ENCODE measurements around the gene MAP4K4.

MAP4K4 gene

DNA sequence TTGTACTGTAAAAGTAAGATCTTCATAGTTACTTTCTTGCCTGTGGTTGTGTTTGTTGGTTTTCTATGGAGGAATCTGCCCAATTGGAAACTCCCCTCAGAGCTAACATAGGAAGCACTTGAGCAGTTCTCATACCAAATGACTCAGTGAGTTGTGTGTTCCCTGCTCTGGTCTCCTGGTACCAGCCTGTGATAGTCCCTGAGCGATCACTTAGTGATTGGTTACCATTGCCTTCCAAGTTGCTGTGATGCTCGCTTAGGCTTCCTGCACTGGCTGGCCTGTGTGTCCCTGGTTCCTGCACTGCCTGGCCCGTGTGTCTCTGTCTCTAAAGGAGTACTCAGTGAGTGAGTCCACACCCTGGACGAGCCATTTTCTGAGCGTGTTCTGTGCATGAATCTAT is 133.0 kb downstream of the MAP4K4 start:
- in situ Hi-C loops (cut with MboI; ENCODE audit: low sequenced_read_pairs): no loop called here

DNA sequence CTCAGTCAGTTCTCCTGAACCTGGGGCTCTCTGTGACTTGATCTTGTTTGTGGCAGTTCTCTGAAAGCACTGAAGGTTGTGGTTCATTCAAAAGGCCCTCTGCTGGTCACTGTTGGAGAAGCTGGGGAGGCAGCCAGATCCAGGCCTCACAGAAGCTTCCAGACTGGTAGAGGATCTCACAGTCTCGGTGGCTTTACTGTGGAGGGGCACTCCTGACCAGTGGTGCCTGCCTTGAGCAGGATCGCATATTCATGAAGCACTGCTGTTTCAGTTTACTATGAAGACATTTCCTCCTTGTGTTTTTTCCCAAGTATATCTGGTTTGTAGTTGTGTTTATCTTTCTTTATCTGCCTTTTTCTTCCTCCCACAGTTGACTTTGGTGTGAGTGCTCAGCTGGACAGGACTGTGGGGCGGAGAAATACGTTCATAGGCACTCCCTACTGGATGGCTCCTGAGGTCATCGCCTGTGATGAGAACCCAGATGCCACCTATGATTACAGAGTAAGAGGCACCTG is 133.9 kb downstream of the MAP4K4 start:
- in situ Hi-C loops (cut with MboI; ENCODE audit: low sequenced_read_pairs): no loop called here

DNA sequence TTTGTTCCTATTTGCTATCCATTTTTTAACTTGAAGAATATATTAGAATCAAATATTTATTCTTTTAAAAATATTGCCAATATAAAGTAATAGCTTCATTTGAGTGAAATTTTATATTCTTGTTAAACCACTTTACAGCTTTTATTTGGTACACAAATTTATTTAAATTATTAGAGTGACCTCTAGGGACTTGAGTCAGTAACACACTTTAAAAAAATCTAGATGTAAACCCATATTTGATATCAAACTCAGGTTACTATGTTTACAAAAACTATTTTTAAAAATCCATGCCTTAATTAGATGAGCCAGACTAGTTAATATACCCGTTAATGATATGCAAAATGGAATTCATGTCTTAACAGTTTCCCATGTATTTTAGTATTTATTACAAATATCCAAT is 134.6 kb downstream of the MAP4K4 start:
- in situ Hi-C loops (cut with MboI; ENCODE audit: low sequenced_read_pairs): no loop called here

DNA sequence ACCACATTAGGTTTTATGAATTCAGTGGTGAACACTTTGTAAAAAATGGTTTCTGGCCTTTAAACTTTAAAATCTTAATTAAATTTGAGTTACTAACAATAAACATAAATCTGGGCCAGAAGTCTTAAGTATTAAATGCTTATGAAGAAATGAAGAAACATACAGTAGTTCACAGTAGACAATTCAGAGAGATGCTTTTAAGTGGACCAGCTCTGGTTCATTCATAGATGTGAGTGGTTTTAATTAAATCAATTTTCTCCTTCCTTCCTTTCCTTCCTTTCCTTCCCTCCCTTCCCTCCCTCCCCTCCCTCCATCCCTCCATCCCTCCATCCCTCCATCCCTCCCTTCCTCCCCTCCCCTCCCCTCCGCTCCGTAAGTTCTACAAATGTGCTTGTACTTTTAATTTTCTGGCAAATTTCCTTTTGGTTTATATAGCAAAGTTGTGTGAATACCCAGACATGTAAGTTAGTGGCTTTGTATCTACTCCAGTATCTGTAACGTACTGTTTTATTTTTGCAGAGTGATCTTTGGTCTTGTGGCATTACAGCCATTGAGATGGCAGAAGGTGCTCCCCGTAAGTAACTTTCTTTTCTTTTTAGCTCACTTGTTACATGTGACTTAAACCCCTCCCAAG is 136.5 kb downstream of the MAP4K4 start:
- in situ Hi-C loops (cut with MboI; ENCODE audit: low sequenced_read_pairs): no loop called here

DNA sequence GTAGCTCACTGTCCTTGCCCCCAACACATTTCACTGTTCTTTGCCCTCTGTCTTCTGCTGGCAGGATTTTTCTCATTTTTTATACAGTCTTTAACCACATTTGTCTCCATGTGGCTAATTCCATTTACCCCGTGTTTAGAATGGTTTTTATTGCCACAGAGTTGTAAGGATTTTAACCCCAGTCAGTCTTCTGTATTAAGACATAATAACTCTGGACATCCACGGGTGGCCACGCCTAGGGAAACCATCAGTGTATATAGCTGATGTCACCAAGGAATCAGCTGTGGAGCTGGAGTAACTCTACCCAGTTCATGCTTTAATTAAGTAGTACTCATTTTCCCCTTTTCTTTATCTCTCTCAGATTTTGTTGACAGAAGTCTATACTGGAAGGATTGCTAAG is 139.8 kb downstream of the MAP4K4 start:
- in situ Hi-C loops (cut with MboI; ENCODE audit: low sequenced_read_pairs): no loop called here

DNA sequence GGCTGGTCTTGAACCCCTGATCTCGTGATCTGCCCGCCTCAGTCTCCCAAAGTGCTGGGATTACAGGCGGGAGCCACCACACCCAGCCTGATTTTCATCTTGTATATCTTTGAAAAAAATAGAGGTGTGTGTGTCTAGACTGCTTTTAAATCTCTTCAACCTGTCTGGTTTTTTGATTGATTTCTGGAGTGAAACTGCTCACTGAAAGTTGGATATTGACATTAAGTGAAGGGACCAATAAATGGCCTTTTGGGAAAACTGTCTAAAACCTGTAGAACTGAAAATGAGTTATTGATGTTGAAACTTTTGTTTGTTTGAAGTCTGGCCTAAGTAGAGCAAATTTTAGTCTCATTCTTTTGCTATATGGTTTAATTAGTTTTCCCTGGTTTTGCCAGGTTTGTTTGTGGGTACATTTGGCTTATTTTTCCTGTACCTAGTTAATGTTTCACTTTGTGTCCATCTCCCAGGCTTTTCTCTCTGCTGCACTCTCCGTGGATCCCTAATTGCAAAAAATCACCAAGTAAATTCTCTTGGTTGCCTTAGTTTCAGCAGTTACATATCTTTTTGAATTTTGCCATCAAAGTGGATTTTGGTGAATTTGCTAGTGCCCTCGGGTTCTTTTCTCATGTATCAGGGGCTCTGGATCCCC is 144.3 kb downstream of the MAP4K4 start:
- in situ Hi-C loops (cut with MboI; ENCODE audit: low sequenced_read_pairs): no loop called here

DNA sequence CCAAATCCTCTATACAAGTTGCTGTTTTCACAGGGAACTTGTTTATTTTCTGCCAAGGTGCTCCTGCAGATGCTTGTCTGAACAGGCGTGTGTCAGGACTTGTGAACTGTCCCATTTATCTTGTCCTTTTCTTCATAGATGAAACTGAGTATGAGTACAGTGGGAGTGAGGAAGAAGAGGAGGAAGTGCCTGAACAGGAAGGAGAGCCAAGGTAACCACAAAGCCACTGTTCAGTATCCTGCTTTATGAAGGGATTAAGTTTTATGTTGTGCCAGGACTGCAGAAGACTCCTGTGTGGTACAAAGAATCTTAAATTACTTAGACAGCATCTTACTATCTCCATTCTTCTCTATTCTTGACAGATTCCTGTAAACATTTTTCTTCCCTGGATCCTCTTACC is 145.0 kb downstream of the MAP4K4 start:
- in situ Hi-C loops (cut with MboI; ENCODE audit: low sequenced_read_pairs): no loop called here

DNA sequence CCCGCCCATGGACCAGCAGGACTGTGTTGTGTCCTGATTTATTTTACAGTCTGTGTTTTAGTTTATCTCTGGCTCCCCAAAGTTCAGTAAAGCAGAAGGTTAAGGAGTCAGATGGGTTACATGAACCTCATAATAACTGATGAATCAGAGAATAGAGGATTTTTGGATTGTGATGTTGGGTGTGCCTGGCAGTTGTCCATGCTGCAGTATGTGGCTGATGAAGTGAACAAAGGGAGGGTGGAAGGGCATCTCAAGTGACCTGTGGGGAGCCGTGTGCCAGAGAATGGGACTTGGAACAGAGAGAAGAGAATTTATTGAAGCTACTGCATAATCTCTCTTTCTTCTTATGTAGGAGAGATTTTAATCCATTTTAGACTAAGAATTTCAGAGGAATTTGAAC is 145.5 kb downstream of the MAP4K4 start:
- in situ Hi-C loops (cut with MboI; ENCODE audit: low sequenced_read_pairs): no loop called here

DNA sequence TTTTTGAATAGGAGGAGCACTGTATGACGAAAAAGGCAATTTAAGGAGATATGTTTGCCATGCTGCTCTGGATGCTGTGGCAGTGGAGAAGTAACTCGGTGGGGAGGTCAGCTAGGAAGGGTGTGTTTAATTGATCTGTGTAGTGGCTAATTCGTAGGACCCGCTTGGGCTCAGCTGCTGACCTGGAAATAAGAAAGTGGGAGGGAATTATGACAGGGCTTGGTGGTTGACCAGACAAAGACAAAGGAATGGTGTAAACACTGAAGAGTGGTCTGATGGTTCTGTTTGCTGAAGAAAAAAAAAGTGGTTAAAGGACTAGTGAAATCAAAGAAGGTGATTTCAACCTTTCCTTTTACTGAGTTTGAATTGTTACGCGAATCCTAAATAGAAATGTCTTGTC is 146.0 kb downstream of the MAP4K4 start:
- in situ Hi-C loops (cut with MboI; ENCODE audit: low sequenced_read_pairs): no loop called here

DNA sequence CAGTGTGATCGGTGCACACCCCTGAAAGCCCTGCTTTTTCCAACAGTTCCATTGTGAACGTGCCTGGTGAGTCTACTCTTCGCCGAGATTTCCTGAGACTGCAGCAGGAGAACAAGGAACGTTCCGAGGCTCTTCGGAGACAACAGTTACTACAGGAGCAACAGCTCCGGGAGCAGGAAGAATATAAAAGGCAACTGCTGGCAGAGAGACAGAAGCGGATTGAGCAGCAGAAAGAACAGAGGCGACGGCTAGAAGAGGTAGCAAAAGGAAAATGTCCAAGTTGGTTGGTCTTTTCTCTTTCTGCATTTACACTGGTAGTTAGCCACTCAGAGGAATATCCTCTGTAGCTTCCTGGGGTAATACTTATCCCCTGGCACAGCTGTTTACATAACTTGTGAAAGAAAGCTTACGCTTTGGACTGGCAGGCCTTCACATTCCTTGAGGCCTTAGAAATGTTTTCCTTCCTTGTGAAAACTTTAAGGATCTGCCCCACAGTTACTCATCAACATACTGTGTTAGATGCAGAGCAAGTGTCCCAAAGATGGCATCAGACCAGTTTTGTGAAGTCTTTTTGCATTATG is 146.6 kb downstream of the MAP4K4 start:
- in situ Hi-C loops (cut with MboI; ENCODE audit: low sequenced_read_pairs): no loop called here

DNA sequence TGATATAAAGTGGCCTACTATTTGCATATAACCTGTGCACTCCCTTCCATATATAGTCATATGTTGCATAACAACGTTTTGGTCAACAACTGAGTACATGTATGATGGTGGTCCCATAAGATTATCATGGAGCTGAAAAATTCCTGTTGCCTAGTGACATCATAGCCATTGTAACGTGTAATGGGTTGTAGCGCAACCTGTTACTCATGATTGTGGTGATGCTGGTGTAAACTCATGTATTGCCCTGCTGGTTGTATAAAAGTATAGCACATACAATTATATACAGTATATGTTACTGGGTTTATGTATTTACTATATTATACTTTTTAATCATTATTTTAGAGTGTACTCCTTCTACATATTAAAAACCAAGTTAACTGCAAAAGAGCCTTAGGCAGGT is 149.5 kb downstream of the MAP4K4 start:
- in situ Hi-C loops (cut with MboI; ENCODE audit: low sequenced_read_pairs): no loop called here

DNA sequence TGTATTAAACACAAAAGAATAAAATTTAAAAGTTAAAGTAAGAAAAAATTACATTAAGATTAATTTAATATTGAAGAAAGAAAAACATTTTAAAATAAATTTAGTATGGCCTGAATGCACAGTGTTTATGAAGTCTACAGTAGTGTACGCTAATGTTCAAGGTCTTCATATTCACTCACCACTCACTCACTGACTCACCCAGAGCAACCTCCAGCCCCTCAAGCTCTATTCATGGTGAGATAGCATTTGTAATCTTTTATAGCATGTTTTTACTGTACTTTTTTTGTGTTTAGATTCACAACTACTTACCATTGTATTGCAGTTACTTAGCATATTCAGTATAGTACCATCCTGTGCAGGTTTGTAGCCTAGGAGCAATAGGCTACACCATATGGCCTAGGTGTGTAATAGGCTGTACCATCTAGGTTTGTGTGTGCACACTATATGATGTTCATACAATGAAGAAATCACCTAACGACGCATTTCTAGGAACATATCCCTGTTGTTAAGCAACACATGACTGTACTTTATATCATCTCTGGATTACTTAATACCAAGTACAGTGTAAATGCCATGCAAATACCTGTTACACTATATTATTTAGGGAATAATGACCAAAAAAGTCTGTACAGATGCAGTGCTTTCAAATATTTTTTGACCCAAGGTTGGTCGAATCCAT is 150.3 kb downstream of the MAP4K4 start:
- in situ Hi-C loops (cut with MboI; ENCODE audit: low sequenced_read_pairs): no loop called here

DNA sequence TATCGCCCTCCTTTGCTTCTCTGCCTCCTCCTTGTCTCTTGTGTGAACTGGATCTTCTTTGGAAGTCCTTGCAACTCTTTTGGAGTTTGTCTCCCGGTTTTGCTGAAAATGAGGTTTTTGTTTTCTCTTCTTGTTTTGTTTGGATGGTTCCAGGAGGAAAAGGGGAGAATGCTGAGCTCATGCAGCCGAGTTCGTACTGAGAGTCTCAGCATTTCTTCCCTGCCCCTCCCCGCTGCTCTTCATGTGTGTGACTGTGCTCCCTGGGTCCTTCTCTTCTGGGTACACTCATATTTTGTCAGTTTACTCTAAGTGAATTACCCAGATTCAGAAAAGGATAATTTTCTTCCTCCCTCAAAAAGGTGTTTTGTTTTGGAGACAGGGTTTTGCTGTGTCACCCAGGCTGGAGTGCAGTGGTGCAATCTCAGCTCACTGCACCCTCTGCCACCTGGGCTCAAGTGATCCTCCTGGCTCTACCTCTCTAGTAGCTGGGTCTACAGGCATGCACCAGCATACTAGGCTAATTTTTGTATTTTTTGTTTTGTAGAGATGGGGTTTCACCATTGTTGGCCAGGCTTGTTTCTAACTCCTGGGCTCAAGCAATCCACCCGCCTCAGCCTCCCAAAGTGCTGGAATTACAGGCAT is 151.4 kb downstream of the MAP4K4 start:
- in situ Hi-C loops (cut with MboI; ENCODE audit: low sequenced_read_pairs): no loop called here

DNA sequence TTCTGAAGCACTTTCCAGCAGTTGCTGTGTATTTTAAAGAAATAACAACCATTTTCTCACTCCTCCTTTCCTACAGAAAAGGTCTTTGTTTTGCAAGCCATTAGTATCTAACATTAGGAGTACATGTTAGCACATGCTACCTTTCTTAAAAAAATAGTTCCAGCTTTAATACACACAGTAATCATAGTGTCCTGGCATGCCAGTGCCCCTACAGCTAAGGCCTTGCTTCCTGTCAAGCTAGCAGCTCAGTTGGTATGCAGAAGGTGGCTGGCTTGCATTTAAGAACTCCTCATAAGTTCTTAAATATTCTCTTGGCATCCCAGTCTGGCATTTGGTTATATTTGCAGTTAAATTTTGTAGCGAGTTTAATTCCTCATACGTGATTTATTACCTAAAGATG is 152.9 kb downstream of the MAP4K4 start:
- in situ Hi-C loops (cut with MboI; ENCODE audit: low sequenced_read_pairs): no loop called here

DNA sequence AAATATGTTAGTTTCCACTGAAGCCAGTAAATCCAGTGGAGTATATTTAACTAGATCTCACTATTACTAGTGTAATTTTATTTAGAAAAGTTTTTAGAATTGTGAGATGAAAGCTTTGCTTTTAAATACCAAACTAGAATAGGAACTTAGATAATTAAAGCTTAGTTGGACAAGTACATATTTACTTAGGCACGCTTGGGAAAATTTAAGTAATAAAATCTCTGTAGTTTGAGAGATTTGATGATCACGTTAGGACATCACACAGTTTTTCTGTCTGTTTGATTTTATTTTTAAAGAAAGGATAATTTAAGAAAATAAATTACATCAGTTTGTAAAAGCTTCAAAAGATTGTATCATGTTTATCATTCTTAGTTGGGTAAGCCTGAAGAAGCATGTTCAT is 153.5 kb downstream of the MAP4K4 start:
- in situ Hi-C loops (cut with MboI; ENCODE audit: low sequenced_read_pairs): no loop called here

DNA sequence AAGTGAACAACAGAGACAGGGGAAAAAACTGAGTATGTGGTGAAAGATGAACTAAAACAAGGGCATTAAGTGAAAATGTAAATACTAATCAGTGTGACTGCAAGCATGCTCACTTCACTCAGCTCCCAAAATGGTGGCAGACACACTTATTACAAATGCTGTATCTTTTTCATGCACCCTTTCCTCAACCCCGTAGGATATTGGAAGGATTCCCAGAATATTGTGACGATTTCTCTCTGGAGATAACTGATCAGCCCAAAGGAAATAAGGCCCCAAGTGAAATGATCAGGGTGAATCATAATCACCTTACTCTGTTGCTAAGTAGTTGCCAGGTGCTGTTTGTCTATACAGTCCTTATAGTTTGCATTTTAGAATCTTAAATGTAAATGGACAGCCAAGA is 155.3 kb downstream of the MAP4K4 start:
- in situ Hi-C loops (cut with MboI; ENCODE audit: low sequenced_read_pairs): no loop called here

DNA sequence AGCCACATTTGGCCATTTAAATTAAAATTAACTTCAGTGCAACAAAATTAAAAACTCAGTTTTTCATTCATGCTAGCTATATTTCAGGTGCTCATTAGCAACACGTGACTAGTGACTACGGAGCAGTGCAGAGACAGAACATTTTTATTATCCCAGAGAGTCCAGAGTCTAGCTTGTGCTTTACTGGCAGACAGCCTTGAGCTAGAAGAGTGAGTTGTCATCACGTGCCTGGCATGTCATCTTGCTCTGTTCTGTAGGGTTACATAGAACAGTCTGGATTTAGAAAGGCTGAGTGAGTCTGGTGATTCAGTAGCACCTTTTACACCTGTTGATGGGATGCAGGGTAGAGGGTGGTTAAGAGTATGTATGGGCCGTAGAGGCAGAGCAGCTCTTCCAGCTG is 157.4 kb downstream of the MAP4K4 start:
- in situ Hi-C loops (cut with MboI; ENCODE audit: low sequenced_read_pairs): no loop called here

DNA sequence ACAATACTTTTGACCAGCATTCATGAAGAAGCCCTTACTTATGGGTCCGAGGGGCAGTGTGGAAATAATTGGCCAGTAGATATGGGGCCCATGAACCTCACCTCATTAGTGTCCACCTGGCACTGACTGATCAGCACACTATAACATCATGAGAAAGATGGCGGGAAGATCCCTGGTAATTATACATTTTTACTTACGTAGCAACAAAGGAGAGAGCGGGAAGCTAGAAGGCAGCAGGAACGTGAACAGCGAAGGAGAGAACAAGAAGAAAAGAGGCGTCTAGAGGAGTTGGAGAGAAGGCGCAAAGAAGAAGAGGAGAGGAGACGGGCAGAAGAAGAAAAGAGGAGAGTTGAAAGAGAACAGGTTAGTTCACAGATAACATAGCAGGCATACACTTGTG is 158.3 kb downstream of the MAP4K4 start:
- in situ Hi-C loops (cut with MboI; ENCODE audit: low sequenced_read_pairs): no loop called here

DNA sequence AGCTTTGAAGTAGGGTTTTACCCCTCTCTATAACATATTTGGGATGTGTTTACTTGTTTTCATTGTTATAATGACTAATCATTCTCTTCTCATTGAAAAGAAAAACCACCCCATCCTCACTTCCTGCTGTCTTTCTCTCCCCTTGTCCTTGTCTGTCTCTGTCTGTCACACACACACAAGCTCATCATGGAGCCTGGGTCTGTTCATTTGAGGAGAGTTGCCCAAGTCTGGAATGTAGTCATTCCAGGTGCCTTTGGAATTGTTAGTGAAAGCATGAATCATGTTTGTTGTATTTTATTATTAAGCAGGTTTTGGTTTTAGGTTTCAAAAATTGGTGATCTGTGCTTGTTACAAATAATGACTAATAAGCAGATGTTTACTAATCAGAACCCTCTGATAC is 160.7 kb downstream of the MAP4K4 start:
- in situ Hi-C loops (cut with MboI; ENCODE audit: low sequenced_read_pairs): no loop called here

DNA sequence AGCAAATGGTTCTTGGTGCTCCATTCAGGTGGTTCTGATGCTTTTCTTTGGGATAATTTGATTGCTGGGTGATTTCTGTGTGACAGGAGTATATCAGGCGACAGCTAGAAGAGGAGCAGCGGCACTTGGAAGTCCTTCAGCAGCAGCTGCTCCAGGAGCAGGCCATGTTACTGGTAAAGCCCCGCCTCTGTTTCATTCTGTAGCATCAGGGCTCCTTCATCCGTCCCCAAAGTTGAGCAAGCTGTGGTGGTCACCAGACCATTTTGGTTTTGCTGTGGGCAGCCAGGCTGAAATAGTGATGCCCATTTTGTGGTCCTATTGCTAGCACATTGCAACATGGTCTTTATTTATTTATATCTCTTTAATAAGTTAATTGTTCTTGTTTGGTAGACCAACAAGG is 161.4 kb downstream of the MAP4K4 start:
- in situ Hi-C loops (cut with MboI; ENCODE audit: low sequenced_read_pairs): no loop called here

DNA sequence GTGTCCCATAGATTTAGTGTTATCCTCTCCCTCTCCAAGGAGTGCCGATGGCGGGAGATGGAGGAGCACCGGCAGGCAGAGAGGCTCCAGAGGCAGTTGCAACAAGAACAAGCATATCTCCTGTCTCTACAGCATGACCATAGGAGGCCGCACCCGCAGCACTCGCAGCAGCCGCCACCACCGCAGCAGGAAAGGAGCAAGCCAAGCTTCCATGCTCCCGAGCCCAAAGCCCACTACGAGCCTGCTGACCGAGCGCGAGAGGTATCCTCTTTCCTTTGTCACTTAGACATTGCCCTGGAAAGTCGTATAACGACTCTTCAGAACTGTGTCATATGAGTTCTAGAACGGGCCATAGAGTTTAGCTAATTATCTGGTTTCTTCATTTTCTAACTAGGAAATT is 162.1 kb downstream of the MAP4K4 start:
- in situ Hi-C loops (cut with MboI; ENCODE audit: low sequenced_read_pairs): no loop called here

All from HL-60/S4 treated with phorbol 12-myristate 13-acetate at 8.2 ng/mL for 4 days and 3 days (cell line).